Ectodermal cell (in vitro differentiated cells): ENCODE results near the gene CALHM6.

Experiments
- H3K27ac ChIP-seq: 2 replicates; pipeline ENCODE4 v1.7.0; 2013; ENCODE audit warnings: mild to moderate bottlenecking, low read depth, low read length; ENCODE audit not compliant: insufficient read depth, poor library complexity, severe bottlenecking
- H3K27me3 ChIP-seq: 2 replicates; pipeline ENCODE4 v1.7.0; 2013; ENCODE audit warnings: mild to moderate bottlenecking, low read length; ENCODE audit not compliant: insufficient read depth, control insufficient read depth, poor library complexity, severe bottlenecking
- H3K36me3 ChIP-seq: one replicate; pipeline ENCODE4 v1.7.0; 2013; ENCODE audit warnings: low read length; ENCODE audit not compliant: control insufficient read depth, insufficient read depth
- H3K4me1 ChIP-seq: one replicate; pipeline ENCODE4 v1.7.0; 2013; ENCODE audit warnings: low read length; ENCODE audit not compliant: control insufficient read depth, insufficient read depth
- H3K4me3 ChIP-seq: 2 replicates; pipeline ENCODE4 v1.7.0; 2013; ENCODE audit warnings: low read depth, low read length, control low read depth; ENCODE audit not compliant: insufficient read depth
- H3K9me3 ChIP-seq: 2 replicates; pipeline ENCODE4 v1.7.0; 2013; ENCODE audit warnings: mild to moderate bottlenecking, low read length, moderate library complexity; ENCODE audit not compliant: control insufficient read depth
- WGBS, 2 experiments: methylation state at CpG; one replicate each; pipeline ENCODE4 v1.1.7; 2013; ENCODE audit warnings: missing lambda C conversion rate in 2 of 2; 5-methylcytosine and 5-hydroxymethylcytosine counted together

The CALHM6 gene

DNA sequence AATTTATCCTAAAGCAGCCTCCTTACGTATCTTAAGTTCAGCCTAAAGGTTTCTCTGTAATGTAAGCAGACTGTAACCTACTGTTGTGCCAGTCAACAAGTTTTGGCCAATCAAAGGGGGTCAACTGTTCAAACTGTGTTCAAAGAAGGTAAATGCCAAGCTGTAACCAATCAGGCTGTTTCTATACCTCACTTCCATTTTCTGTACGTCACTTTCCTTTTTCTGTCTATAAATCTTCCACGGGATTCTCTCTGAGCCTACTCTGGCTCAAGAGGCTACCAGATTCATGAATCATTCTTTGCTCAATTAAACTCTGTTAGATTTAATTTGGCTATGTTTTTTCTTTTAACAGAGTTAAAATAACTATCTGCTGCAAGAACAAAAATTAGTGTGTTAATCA is 5.1 kb upstream of the CALHM6 start:
- Histone ChIP-seq H3K27me3 (peaks cover 15% of the 10 kb centered on the region), H3K27ac (no peak overlapping the region), H3K9me3 (no peaks in the 10 kb centered on the region), H3K36me3 (no peaks in the 10 kb centered on the region), H3K4me3 (no peak overlapping the region), H3K4me1 (no peaks in the 10 kb centered on the region)
- 91 to 93% methylated on average over 3 of the region's 3 CpGs for WGBS, 2 experiments

DNA sequence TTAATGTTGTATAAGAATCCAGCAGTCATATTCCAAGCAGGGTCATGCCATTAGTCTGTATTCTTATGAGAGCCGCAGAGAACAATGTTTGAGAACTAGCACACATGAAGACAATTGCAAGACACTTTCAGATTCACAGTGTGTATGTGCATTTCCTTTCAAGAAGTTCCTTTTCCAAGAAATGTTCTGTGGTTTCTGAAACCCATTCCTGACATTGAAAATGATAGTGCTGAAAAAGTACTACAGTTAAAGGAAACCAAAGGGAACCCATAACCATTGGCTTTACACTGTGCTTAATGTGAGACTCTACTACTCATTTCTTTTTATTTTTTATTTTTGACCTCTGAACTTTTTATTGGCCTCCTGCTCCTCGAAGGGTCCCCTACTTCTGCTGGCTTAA is 4.2 kb upstream of the CALHM6 start:
- H3K36me3 ChIP-seq = no peaks in the 10 kb centered on the region

DNA sequence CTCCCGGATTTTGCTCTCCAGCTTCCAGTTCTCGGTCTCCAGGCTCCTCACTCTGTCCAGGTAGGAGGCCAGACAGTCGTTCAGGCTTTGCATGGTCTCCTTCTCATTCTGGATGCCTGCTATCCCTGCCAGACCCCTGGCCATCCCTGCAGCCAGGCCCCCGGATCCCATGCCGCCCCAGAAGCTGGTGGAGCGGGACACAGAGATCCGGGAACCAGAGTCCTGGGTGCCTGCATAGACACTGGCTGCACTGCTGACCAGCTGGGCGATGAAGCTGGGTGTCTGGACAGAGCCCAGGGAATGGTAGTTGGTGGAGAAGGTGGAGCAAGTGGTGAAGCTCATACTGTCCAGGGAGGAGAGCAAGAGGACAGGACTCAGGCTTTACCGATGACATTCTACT is 2.9 kb upstream of the CALHM6 start:
- WGBS, 2 experiments = 95 to 96% methylated on average over 8 to 9 of the region's 9 CpGs
- no peak overlapping the region for H3K4me3 ChIP-seq
- H3K4me1 ChIP-seq = no peaks in the 10 kb centered on the region
- H3K36me3 ChIP-seq = no peaks in the 10 kb centered on the region
- no peaks in the 10 kb centered on the region for H3K9me3 ChIP-seq
- H3K27ac ChIP-seq = no peak overlapping the region
- peaks cover 36% of the 10 kb centered on the region for H3K27me3 ChIP-seq

More for the DNA sequence above, 4.2 kb upstream of the CALHM6 start:
- H3K4me3 ChIP-seq = no peak overlapping the region
- peaks cover 23% of the 10 kb centered on the region for H3K27me3 ChIP-seq
- 89 to 91% methylated on average over 2 of the region's 2 CpGs for WGBS, 2 experiments
- no peaks in the 10 kb centered on the region for H3K9me3 ChIP-seq
- H3K27ac ChIP-seq = no peak overlapping the region
- no peaks in the 10 kb centered on the region for H3K4me1 ChIP-seq

DNA sequence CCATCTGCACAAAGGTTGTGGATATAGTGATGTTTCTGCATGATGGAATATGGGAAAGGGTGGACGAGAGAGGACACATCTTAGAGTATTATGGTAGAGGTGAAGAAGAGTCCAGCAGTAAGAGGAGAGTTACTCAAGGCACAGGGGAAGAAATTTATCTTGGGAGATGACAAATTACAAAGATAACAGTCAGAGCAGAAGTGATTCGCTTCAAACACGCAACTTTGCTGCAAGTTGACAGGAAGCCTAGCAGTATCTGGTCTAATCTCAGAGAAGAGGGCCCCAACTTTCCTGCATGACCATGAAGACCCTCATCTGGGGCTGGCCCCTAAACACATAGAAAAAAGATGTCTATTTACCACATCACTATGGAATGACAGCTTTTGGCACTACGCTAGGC is 1.2 kb upstream of the CALHM6 start:
- Histone ChIP-seq H3K36me3 (no peaks in the 10 kb centered on the region), H3K4me3 (no peak overlapping the region), H3K27ac (no peak overlapping the region), H3K9me3 (no peaks in the 10 kb centered on the region), H3K4me1 (no peaks in the 10 kb centered on the region), H3K27me3 (peaks cover 51% of the 10 kb centered on the region)
- WGBS, 2 experiments = 96 to 97% methylated on average over 3 to 4 of the region's 4 CpGs

DNA sequence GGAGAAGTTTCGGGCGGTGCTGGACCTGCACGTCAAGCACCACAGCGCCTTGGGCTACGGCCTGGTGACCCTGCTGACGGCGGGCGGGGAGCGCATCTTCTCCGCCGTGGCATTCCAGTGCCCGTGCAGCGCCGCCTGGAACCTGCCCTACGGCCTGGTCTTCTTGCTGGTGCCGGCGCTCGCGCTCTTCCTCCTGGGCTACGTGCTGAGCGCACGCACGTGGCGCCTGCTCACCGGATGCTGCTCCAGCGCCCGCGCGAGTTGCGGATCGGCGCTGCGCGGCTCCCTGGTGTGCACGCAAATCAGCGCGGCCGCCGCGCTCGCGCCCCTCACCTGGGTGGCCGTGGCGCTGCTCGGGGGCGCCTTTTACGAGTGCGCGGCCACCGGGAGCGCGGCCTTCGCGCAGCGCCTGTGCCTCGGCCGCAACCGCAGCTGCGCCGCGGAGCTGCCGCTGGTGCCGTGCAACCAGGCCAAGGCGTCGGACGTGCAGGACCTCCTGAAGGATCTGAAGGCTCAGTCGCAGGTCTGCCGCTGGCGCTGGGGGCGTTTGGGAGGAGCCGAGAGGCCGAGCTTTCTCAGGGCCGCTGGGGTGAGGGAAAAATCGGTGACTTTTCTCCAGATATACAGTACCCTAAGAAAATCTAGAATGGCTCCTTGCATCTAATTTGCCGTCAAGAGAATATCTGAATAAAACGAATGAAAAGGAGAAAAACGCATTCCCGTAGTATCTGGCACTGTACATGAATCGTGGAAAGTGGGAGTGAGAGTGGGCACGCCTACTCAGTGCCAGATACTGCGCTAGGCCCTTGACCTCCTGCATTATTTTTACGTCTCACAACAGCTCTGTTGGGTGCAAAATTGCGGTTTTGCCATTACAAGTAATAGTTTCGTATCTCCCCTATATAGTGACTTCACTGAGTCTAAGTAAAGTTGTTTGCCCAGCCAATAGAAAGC is 1.0 kb downstream of the CALHM6 start:
- Histone ChIP-seq H3K9me3 (no peaks in the 10 kb centered on the region), H3K27me3 (peaks cover 51% of the 10 kb centered on the region), H3K27ac (no peak overlapping the region), H3K4me3 (peak overlapping the region; percentile 34), H3K4me1 (no peaks in the 10 kb centered on the region), H3K36me3 (no peaks in the 10 kb centered on the region)
- 11% methylated on average over 83 to 84 of the region's 84 CpGs for WGBS, 2 experiments

DNA sequence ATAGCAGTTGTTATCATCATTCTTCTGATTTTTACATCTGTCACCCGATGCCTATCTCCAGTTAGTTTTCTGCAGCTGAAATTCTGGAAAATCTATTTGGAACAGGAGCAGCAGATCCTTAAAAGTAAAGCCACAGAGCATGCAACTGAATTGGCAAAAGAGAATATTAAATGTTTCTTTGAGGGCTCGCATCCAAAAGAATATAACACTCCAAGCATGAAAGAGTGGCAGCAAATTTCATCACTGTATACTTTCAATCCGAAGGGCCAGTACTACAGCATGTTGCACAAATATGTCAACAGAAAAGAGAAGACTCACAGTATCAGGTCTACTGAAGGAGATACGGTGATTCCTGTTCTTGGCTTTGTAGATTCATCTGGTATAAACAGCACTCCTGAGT is 2.1 kb downstream of the CALHM6 start:
- Histone ChIP-seq H3K36me3 (no peaks in the 10 kb centered on the region), H3K27ac (no peak overlapping the region), H3K4me1 (no peaks in the 10 kb centered on the region), H3K9me3 (no peaks in the 10 kb centered on the region), H3K4me3 (no peak overlapping the region), H3K27me3 (peaks cover 51% of the 10 kb centered on the region)
- 93 to 95% methylated on average over 4 of the region's 4 CpGs for WGBS, 2 experiments

DNA sequence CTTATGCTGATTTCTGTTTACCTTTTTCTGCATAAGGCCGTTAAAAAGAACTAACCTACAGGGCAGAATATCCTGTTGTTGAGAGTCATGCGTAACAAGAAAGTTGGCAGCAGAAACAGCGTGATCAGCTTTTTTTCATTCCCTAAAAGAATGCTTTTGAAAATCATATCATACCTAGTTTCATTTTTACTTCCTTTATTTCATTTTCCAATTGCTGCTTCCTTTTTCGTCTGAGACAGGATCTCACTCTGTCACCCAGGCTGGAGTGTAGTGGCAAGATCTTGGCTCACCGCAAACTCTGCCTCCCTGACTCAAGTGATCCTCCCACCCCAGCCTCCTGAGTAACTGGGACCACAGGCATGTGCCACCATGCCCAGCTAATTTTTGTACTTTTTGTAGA is 4.1 kb downstream of the CALHM6 start:
- Histone ChIP-seq H3K4me1 (no peaks in the 10 kb centered on the region), H3K9me3 (no peaks in the 10 kb centered on the region), H3K36me3 (no peaks in the 10 kb centered on the region), H3K4me3 (no peak overlapping the region), H3K27ac (no peak overlapping the region), H3K27me3 (peaks cover 45% of the 10 kb centered on the region)
- WGBS, 2 experiments = 90 to 93% methylated on average over 5 of the region's 5 CpGs

DNA sequence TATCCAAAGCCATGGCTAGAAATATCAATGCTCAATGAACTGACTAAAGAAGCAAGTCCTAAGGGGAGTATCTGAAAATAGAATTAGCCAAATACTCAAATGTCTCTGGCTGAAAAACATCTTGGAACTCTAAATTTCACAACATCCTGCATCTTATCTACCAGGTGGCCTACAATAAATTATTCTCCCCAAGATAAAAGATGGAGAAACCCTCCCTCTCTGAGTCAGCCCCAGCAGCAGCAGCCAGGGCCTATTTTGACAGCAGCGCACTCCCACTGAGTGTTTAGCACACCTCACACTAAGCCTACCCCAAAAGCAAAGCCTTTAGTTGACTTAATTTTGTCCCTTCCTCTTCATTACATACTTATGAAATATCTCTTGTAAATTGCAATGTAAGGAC is 5.9 kb downstream of the CALHM6 start:
- Histone ChIP-seq H3K9me3 (no peaks in the 10 kb centered on the region), H3K27me3 (peaks cover 26% of the 10 kb centered on the region), H3K4me3 (no peak overlapping the region), H3K4me1 (no peaks in the 10 kb centered on the region), H3K36me3 (no peaks in the 10 kb centered on the region), H3K27ac (no peak overlapping the region)
- WGBS, 2 experiments = 86 to 97% methylated on average over 1 of the region's 1 CpG

DNA sequence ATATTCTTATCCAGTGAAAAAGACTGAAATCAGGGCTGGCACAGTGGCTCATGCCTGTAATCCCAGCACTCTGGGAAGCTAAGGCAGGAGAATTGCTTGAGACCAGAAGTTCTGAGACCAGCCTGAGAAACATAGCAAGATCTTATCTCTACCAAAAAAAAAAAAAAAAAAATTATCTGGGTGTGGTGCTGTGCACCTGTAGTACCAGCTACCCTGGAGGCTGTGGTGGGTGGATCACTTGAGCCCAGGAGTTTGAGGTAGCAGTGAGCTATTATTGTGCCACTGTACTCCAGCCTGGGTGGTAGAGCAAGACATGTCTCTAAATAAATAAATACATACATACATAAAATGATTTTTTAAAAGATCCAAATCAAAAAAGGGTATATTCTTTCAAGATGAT is 6.3 kb downstream of the CALHM6 start:
- no peaks in the 10 kb centered on the region for H3K9me3 ChIP-seq
- no peaks in the 10 kb centered on the region for H3K4me1 ChIP-seq
- H3K27me3 ChIP-seq = peaks cover 22% of the 10 kb centered on the region
- no peaks in the 10 kb centered on the region for H3K36me3 ChIP-seq
- H3K4me3 ChIP-seq = no peak overlapping the region
- H3K27ac ChIP-seq = no peak overlapping the region

DNA sequence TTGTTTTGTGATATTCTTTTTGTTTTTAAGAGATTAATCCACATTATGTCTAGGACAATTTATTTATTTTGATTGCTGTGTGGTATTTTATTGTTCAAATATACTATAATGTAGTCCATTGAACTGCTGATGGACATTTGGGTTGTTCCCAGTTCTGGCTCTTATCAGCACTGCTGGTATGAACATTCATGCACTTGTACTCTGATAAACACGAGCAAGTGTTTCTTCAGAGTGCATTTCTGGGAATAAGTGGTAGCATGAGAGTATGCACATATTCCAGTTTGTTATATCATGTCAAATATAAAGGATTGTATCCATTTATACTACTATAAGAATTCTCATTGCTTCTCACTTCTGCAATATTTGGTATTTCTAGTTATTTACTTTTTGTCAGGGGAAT is 7.1 kb downstream of the CALHM6 start:
- no peak overlapping the region for H3K27ac ChIP-seq
- no peaks in the 10 kb centered on the region for H3K4me1 ChIP-seq
- no peaks in the 10 kb centered on the region for H3K36me3 ChIP-seq
- H3K9me3 ChIP-seq = no peaks in the 10 kb centered on the region
- 79% methylated on average over 1 of the region's 1 CpG; no CpG with 5 or more reads in 1 of the 2 experiments for WGBS, 2 experiments
- no peak overlapping the region for H3K4me3 ChIP-seq
- peaks cover 14% of the 10 kb centered on the region for H3K27me3 ChIP-seq
